Islet of Langerhans (tissue), 1 donor: Measurements from ENCODE around the gene NCL.

Experiments
- FAIRE-seq: peaks from one replicate; lab custom pipeline; 2011; peaks lifted over from hg19 to GRCh38; lab: Jason Lieb, UNC

The NCL gene

GRCh38 chr2:231463698-231464575 lies at the start of gene NCL:
NCL (minus strand) TSS chr2:231464484; CDS start chr2:231464353, 131 bp downstream.
- no peak for FAIRE-seq

GRCh38 chr2:231513746-231514224 lies 49.5 kb upstream of the NCL start:
- no peak for FAIRE-seq

GRCh38 chr2:231512222-231512621 lies 47.9 kb upstream of the NCL start:
- FAIRE-seq, result no peak

- FAIRE-seq, result no peak
Measured at GRCh38 chr2:231503766-231504165, 39.5 kb upstream of the NCL start.

- no peak for FAIRE-seq
Measured at GRCh38 chr2:231502596-231502995, 38.3 kb upstream of the NCL start.

GRCh38 chr2:231497651-231498050 lies 33.4 kb upstream of the NCL start:
- FAIRE-seq, result no peak

GRCh38 chr2:231494669-231495068 lies 30.4 kb upstream of the NCL start:
- FAIRE-seq, result no peak

- FAIRE-seq, result no peak
Measured at GRCh38 chr2:231490801-231491200, 26.5 kb upstream of the NCL start.

- no peak for FAIRE-seq
Measured at GRCh38 chr2:231489990-231490389, 25.7 kb upstream of the NCL start.

- no peak for FAIRE-seq
Measured at GRCh38 chr2:231488331-231488730, 24.0 kb upstream of the NCL start.

- FAIRE-seq, result no peak
Measured at GRCh38 chr2:231486851-231487596, 22.7 kb upstream of the NCL start.

GRCh38 chr2:231483398-231484329 lies 19.4 kb upstream of the NCL start:
- no peak for FAIRE-seq

- no peak for FAIRE-seq
Measured at GRCh38 chr2:231482806-231483391, 18.6 kb upstream of the NCL start.

- no peak for FAIRE-seq
Measured at GRCh38 chr2:231480781-231481180, 16.5 kb upstream of the NCL start.

- no peak for FAIRE-seq
Measured at GRCh38 chr2:231479455-231479854, 15.2 kb upstream of the NCL start.

- FAIRE-seq, result no peak
Measured at GRCh38 chr2:231476920-231477319, 12.6 kb upstream of the NCL start.

GRCh38 chr2:231475965-231476364 lies 11.7 kb upstream of the NCL start:
- no peak for FAIRE-seq

GRCh38 chr2:231472816-231473215 lies 8.5 kb upstream of the NCL start:
- no peak for FAIRE-seq

GRCh38 chr2:231470246-231470900 lies 6.1 kb upstream of the NCL start:
- no peak for FAIRE-seq

- no peak for FAIRE-seq
Measured at GRCh38 chr2:231469583-231469950, 5.3 kb upstream of the NCL start.
